Measurements from ENCODE around the gene JPH4. TPM values are rescaled to one million over a fixed set of nuclear protein-coding genes. Genes with fewer than 3 reads are reported as not detected.
A peak's percentile ranks its signal among the peaks of the same experiment; 100 is the strongest.
"Not testable (repeated sequence)": the region's sequence is repeated elsewhere in the genome, so short reads cannot be mapped to it uniquely, and the experiment has no call there.

JPH4 gene
- total RNA-seq, 1 donor from 2014 or later, result 0.22 TPM

DNA sequence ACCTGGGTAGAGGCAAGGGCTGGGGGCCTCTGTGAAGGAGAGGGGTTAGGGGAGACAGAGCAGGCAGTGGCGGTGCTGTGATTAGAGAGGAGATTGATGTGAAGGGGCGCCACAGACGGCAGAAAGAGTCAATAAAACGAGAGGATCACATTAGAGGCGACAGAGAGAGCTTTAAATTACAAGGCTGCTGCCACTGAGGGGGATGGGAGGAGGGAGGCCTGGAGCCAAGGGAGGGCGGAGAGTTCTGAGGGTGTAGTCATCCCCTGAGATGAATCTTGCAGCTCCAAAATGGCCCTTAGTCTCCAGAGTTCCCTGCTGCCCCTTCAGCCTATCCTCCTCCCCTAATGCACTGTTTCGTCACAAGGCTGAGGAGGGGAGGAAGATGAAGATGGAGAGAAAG is 39.8 kb downstream of the JPH4 start:
- intact Hi-C loops (cut with micrococcal nuclease), result no loop called here
- DNase-seq, result peak; percentile 48
- peak; percentile 77 for ATAC-seq

DNA sequence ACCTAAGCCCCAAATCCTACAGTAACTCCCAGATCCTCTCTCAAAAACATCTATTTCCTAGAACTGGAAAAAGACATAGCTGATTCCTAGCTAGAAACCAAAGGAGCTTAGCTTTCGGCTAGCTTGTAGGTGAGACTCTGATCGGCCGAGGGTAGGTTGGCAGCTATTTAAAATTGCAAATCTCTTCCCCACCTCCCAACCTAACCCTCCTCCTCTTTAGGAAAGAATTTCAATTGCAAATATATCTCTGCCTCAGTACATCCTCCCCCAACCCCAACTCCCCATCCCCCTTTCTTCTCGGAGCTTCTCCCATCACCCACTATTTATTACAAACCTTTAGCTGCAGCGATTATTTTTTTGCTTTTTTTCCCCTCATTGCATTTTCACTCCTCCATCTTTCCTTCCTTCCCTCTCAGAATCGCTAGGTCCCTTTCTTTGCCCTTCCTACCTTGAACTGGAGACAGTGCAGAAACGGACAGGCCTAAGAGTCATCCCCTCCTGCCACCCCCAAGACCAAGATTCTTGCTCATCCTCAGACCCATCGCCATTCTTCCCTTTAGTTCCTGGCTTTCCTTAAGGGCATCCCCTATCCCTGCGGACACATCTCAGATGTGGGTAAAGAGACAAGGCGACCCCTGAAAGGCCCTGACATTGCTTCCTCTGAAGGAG is 40.4 kb downstream of the JPH4 start:
- ATAC-seq, result no peak
- intact Hi-C loops (cut with micrococcal nuclease), result no loop called here
- no peak for DNase-seq

DNA sequence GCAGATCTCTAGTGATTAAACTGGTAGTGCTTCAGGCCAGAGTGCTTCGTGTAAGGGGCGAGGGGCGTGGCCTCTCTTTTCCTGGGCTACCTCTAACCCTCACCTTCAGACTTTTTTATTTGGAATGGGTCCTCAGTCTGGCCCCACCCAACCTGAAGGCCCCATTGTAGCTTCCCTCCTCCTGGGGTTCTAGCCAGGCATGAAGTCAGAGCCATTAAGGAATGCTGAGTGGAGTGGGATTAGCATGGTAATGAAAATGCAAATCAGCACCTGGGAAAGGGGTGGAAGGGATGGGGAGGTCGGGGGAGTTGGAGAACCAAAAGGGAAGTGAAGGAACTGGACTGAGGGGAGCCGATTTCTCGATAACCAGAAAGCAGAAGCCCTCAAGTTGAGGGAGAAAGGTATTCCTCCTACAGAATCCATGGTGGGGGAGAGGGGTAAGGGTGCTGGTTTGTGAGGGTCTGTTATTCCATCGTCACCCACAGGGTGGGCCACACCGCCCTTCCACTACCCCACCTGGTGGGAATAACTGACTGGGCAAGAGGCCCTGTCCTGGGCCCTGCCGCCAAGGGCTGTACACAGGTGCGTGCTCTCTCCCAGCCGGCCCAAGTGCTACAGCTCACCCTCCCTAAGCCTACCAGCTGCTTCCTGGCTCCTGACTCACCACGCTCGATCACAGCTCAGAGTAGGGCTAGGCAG is 41.1 kb downstream of the JPH4 start:
- no peak for ATAC-seq
- intact Hi-C loops (cut with micrococcal nuclease), result no loop called here
- no peak for DNase-seq

DNA sequence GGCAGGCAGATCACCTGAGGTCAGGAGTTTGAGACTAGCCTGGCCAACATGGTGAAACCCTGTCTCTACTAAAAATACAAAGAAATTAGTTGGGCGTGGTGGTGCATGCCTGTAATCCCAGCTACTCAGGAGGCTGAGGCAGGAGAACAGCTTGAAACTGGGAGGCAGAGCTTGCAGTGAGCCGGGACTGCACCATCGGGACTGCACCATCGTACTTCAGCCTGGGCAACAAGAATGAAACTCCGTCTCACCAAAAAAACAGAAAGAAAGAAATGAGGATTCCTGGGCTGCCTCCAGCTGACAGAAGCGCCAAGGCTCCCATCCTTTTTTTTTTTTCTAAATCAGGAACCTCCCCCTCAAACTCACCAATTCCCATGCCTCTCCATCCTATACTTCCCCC is 41.7 kb downstream of the JPH4 start:
- ATAC-seq; intact Hi-C loops (cut with micrococcal nuclease); DNase-seq: not testable (repeated sequence)

DNA sequence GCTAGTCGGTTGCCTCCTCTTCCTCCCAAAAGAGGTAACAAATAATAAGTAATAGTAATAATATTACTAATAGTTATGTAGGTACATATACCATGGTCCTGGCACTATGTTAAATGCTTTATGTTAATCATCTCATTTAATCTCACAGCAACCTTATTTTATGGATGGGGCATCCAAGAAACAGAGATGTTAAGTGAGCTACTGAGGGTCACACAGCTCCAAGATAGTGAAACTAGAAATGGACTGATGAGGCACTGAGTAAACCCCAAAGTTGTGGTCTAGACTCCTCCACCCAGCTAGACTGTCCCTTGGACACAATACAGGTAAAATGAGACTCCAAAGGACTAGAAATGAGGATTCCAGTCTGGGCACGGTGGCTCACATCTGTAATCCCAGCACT is 42.1 kb downstream of the JPH4 start:
- DNase-seq, result no peak
- ATAC-seq, result no peak
- intact Hi-C loops (cut with micrococcal nuclease), result no loop called here

DNA sequence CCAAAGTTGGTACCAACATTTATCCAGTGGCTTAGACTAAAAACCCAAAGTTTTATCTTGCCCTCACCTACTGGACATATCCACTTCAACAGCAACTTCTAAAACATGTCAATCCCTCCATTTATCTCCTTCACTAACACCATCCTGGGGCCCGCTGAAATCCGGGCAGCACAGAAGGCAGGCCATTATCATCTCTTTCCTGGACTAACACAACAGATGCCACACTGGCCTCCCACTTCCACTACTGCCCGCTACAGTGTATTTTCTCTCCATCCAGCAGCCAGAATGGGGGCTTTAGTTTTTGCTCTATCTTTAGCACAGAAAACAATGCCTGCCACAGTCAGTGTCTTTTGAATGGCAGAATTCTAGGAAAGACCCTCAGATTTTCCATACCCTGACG is 42.6 kb downstream of the JPH4 start:
- ATAC-seq, result no peak
- no peak for DNase-seq
- intact Hi-C loops (cut with micrococcal nuclease), result no loop called here

DNA sequence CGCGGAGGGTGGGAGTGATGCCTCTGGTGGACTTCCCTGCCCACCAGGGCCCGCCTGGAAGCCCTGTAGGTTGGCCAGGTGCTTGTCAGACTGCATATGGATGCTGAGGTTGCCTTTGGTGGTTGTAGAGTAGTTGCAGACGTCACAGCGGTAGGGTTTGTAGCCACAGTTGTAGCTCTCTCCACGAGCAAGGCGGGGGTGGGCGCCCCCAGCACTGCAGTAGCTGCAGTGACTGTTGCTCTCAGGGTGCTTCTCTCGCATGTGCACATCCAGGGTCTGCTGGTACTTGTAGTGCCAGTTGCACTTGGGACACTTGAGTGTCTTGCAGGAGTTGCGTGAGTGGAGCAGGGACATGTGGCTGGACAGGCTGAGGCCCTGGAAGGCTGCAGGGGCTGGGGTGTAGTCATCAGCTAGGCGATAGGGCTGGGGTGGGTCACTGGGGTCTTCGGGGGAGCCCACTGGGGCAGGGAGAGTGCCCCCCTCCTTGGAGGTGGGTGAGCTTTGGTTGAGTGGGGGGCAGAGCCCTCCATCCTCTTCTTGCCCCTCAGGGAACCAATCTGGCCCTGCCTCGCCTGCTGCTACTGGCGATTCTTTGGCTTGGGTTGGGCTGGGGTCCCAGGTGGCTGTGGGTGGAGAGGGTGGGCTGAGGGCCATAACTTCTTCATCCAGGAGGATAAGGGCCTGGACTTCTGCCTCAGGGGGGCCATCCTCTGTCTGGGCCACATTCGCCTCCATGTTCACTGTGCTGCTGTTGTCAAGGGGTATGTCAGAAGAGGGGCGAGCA is 44.7 kb downstream of the JPH4 start:
- intact Hi-C loops (cut with micrococcal nuclease), result no loop called here
- DNase-seq, result no peak
- ATAC-seq, result no peak

DNA sequence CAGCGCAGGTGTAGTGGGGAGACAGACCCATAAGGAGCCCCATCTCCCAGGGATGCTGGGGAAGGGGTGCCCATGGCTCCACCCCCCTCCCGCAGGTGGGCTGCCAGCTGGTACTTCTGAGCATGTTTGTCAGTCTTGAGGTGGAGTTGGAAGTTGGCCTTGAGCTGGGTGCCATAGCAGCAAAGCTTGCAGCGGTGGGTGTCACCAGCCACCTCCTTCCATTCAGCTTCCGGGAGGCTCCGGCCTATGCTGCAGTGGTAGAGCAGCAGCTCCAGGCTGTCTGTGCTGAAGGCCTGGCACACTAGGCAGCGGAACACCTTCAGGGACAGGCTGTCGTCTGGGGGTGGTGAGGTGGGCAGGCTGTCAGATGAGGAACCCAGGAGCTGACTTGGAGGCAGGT is 45.9 kb downstream of the JPH4 start:
- intact Hi-C loops (cut with micrococcal nuclease), result no loop called here
- DNase-seq, result no peak
- no peak for ATAC-seq

DNA sequence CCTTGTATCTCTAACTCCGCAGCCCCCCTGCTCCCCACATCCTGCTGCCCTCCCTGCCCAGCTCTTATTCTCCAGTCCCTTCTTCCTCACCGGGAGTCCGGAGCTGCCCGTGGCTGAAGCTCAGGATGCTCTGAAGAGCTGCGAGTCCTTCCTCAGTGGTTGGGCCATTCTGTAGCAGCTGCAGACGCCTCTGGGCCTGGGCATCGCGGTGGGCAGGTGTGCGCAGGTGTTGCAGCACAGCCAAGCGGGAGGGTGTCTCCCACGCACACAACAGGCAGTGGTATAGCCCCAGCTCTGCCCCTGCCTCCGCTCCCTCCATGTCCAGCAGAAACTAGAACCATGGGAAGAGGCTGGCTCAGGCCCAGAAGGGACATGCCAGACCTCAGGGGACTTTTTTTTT is 47.2 kb downstream of the JPH4 start:
- DNase-seq (no peak), ATAC-seq (no peak)
- intact Hi-C loops (cut with micrococcal nuclease), result no loop called here

DNA sequence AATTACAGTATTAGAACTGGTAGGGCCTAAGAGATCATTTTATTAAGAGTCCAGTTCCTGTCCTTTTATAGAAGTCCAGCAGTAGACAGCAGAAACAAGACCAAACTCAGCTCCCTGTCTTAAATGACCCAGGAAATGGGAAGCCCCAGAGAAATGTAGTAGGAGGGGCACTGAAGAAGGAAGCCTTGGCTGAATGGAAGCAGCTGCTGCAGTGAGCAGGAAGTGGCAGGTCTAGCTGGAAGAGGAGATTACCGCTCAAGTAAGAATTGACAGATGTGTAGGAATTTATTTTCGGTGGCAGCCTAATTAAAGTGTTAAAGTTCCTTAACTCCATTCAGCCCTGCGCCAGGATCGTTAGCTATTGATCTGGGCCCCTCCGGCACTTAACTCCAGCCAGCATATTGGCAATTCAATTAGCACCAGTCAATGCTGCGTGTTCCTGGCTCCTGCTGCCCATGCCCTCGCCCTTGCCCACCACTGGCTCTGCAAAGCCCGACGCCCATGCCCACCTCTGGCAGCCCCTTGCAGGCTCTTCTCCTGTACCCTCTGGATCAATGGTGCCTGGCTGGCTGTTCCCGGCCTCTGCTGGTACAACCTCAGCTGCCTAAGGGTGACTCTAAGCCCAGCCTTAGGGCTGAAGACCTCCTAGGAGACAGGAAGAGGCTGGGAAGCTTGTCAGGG is 48.1 kb downstream of the JPH4 start:
- no peak for ATAC-seq
- intact Hi-C loops (cut with micrococcal nuclease), result no loop called here
- no peak for DNase-seq

DNA sequence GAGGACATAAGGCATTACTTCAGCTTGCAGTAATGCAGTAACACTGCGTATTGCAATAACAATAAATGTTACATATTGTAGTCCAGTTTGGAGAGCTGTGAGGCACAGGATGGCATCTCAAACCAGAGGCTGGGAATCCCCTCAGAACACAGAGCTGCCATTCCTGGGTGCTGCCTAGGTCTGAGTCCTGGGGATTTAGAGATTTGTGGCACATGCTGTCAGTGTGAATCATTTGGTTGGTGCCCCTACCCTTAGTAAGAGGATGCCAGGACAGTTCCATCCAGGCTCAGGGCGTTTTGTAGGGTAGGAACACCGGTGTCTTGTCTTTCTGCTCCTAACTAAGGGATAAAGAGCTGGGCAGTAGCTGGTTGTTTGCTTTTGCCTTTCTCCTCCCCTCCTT is 49.6 kb downstream of the JPH4 start:
- ATAC-seq (no peak), DNase-seq (no peak)
- intact Hi-C loops (cut with micrococcal nuclease), result no loop called here

DNA sequence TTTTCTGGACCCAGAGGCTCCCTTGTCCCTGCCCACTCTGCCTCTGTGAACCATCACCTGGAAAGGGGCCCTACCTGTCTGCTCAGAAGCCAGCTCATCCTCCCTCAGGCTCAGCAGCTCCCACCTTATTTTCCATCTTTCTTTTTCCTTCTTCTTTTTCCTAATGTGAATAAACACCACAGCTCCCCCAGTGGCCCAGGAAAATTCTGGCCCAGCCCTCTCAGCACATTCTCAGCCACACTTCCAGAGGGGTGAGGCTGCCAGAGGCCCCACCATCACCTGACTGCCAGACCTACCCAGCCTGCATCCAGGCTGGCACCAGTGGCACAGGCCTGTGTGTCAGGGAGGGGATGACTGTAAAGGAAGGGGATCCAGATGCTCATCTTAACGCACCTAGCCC is 50.0 kb downstream of the JPH4 start:
- intact Hi-C loops (cut with micrococcal nuclease), result no loop called here
- DNase-seq, result no peak
- no peak for ATAC-seq

DNA sequence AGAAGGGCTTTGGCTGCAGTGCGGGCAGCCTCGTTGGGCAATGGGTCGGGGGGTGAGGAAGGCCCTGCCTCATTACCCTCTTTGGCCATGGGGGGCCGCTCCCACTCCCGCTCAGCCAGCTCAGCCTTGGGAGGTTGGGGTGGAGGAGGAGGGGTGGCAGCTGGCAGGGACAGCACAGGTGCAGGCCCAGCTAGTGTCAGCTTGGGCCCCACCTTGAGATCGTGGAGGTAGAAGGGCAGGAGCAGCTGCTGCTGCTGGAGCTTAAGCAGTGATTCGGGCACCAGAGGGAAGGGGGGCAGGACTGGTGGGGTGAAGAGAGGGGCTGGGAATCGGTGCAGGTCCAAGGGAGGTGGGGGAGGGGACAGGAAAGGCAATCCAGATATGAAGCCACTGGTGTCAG is 53.0 kb downstream of the JPH4 start:
- no peak for DNase-seq
- intact Hi-C loops (cut with micrococcal nuclease), result no loop called here
- ATAC-seq, result no peak

DNA sequence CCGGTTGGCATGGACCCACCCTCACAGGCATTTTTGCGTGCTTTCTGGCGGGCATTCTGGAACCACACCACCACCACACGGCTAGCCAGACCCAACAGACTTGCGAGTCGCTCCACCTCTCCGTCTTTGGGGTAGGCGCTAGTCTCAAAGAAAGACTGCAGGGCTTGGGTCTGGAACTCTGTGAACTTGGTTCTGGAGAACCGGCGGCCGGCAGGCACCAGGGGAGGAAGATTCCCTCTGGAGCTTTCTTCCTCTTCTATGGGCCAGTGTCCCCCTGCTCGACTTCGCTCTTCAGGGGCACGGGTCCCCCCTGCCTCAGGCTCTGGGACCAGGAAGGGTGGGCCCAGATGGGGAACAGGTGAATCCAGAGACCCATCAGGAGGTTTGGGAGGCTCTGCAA is 53.6 kb downstream of the JPH4 start:
- DNase-seq (no peak), ATAC-seq (no peak)
- intact Hi-C loops (cut with micrococcal nuclease), result no loop called here

DNA sequence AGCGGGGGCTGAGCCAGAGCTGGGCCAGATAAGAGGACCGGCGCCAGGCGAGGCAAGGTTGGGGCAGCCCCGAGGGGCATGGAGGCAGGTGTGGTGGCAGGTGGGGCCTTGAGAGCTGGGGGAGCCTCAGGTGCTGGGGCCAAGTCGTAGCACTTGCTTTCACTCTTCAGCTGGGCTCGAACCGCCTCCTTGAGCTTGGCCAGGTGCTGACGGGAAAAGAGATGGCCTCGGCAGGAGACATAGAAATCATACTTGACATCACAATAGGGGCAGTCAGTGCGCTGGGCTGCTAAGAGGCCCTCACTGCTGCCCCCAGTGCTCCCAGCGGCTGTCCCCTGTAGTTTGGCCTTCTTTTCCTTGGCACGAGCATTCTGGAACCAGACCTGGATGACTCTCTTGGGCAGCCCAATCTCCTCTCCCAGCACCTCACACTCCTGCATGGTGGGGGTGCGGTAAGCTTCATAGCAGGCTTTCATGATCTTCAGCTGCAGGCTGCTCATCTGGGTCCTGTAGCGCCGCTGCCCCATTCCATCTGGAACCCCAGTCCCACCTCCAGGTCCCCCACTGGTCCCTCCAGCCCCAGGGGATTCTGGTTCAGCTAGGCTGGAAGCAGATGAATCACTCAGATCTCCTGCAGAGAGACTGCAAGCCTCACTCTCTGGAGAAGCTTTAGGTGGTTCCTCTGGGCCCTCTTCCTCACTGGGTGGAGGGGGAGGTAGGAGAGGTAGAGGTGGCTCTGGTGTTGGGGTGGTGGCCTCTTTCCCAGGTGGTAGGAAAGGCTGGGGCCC is 55.2 kb downstream of the JPH4 start:
- DNase-seq (no peak), ATAC-seq (no peak)
- intact Hi-C loops (cut with micrococcal nuclease), result no loop called here

DNA sequence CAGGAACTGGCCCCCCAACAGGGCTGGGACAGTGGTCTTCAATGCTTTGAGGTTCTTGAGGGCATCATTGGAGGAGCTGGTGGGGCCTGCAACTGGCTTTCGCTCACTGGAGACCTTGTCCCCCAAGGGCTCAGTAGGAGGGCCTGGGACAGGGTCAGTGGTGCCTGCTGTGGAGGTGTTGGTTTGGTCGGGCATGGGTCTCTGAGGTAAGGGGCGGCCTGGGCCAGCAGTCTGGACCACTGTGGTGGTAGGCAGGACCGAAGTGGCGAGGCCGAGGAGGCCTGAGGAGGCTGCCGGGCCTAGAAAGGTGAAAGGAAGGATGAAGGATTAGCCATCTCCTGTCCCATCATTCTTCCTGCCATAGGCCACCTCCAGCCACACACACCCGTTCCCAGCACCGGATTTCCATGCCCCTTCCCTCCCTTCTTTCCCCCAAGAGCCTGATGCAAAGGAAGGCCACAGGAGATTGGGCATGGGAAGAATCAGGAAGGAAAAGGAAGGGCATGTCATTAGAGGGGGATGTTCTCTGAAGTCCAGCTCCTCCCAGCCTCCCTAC is 55.9 kb downstream of the JPH4 start:
- intact Hi-C loops (cut with micrococcal nuclease), result no loop called here
- no peak for DNase-seq
- ATAC-seq, result no peak

DNA sequence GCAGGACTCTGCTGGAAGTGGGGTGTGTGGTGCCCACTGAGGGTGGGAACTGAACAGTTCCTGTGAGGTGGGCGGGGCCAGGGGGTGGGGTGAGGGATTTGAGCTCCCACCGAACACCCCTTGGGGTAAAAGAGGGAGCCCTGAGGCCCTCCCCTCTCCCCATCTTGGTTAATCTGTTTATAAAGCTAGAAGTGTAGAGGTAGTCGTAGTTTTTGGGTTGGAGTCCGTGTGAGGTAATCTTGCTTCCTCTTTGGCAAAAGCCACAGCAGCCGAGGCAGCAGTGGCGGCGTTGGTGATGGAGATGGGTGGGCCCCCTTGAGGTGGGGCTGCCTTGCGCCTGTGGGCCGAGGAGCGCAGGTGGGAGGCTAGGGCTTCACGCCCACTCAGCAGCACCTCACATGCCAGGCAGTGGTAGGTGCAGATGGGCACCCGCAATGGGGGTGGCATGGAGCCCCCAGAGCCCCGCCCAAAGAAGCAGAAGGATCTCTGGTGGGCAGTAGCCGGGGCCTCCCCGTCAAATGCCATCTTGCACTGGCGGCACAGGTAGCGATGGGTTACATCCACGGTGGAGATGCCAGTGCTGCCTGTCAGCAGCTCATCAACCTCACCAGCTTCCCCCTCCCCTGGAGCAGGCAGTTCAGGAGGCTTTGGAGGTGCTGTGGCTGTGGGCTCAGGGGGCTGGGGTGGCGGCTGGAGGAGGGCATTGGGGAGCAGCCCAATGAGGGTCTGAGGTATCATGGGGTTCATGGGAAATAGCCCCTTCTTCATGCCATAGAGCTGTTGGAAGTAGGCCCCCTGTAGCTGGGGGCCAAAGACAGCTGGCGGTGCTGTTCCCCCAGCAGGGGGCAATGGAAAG is 56.6 kb downstream of the JPH4 start:
- intact Hi-C loops (cut with micrococcal nuclease), result no loop called here

DNA sequence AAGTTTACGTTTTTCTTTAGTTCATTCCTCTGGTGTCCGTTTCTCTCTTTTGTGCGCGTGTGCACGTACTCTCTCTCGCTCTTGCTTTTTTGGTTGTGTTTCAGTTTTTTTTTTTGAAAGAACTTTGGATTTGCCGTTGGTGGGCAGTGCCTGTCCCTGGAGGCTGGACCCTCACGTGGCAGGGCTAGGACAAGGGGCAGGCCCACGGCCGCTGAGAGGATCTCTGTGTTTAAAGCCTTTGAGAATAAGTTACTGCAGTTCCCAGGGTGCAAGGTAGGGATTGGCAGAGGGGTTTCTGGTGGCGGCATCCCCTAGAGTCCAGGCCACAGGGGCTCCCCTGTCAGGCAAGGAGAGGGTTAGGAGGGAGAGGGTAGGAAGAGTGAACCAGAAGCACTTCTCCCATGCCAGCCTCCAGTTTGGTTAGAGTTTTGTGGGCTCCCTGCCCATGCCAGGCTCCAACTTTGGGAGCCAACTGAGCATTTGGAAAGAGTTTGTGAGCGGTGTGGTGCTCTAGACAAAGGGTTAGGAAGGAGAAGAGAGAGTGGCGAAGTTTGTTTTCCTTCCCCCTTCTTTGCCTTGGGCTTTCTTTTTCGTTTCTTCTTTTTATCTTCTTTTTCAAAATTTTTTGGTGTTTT is 57.6 kb downstream of the JPH4 start:
- intact Hi-C loops (cut with micrococcal nuclease), result no loop called here
- ATAC-seq, result no peak

More for the DNA sequence above, 56.6 kb downstream of the JPH4 start:
- DNase-seq (no peak), ATAC-seq (no peak)

More for the DNA sequence above, 57.6 kb downstream of the JPH4 start:
- DNase-seq, result no peak

Data from left ventricle myocardium superior (tissue), 1 donor.